Renal pelvis (tissue), 12 donors: Measurements from ENCODE around the gene RRN3. TPM values are rescaled to one million over a fixed set of nuclear protein-coding genes. Genes with fewer than 3 reads are reported as not detected.
"Not testable (repeated sequence)": the region's sequence is repeated elsewhere in the genome, so short reads cannot be mapped to it uniquely, and the experiment has no call there.

Experiments used
- DNase-seq: peaks from one replicate; pipeline ENCODE4 v3.0.0-alpha.2; 2013
- long read RNA-seq, 16 experiments: transcript quantifications; one replicate each; lab custom pipeline, GENCODE V29; 2026
- polyA plus RNA-seq, 3 donors: library from polyadenylated mRNA; unstranded; fragments of 120-200 nt; gene quantifications; one replicate each; pipeline ENCODE4 v1.2.1, GENCODE V29; 2013; ENCODE audit not compliant: insufficient read length in 3 of 3

RRN3 gene, protein sequence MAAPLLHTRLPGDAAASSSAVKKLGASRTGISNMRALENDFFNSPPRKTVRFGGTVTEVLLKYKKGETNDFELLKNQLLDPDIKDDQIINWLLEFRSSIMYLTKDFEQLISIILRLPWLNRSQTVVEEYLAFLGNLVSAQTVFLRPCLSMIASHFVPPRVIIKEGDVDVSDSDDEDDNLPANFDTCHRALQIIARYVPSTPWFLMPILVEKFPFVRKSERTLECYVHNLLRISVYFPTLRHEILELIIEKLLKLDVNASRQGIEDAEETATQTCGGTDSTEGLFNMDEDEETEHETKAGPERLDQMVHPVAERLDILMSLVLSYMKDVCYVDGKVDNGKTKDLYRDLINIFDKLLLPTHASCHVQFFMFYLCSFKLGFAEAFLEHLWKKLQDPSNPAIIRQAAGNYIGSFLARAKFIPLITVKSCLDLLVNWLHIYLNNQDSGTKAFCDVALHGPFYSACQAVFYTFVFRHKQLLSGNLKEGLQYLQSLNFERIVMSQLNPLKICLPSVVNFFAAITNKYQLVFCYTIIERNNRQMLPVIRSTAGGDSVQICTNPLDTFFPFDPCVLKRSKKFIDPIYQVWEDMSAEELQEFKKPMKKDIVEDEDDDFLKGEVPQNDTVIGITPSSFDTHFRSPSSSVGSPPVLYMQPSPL
- 10 to 100 TPM; 37.0 to 47.2 (median 42.3) TPM for polyA plus RNA-seq
- long read RNA-seq, donor 1, transcript RRN3-201 (18 exons, 3,762 nt): major isoform, 9 of 34 reads
- long read RNA-seq, donor 1, partial matches to known transcripts: 16 of 34 reads
- long read RNA-seq, donor 1, other reads (novel, unspliced or antisense): 9 of 34 reads
- long read RNA-seq, donor 2, transcript RRN3-201 (18 exons, 3,762 nt): major isoform, 8 of 47 reads
- long read RNA-seq, donor 2, partial matches to known transcripts: 18 of 47 reads
- long read RNA-seq, donor 2, other reads (novel, unspliced or antisense): 19 of 47 reads
- long read RNA-seq, donor 3, partial matches to known transcripts: 0 of 6 reads
- long read RNA-seq, donor 3, other reads (novel, unspliced or antisense): 0 of 6 reads
- long read RNA-seq, donor 4, partial matches to known transcripts: 0 of 4 reads
- long read RNA-seq, donor 4, other reads (novel, unspliced or antisense): 0 of 4 reads
- long read RNA-seq, donor 5, partial matches to known transcripts: 0 of 5 reads
- long read RNA-seq, donor 5, other reads (novel, unspliced or antisense): 0 of 5 reads
- long read RNA-seq, donor 6, partial matches to known transcripts: 123 of 151 reads
- long read RNA-seq, donor 6, other reads (novel, unspliced or antisense): 21 of 151 reads
- long read RNA-seq, donor 7, transcript RRN3-201 (18 exons, 3,762 nt): major isoform, 9 of 9 reads
- long read RNA-seq, donor 7, partial matches to known transcripts: 0 of 9 reads
- long read RNA-seq, donor 7, other reads (novel, unspliced or antisense): 0 of 9 reads
- long read RNA-seq, donor 8, partial matches to known transcripts: 0 of 5 reads
- long read RNA-seq, donor 8, other reads (novel, unspliced or antisense): 0 of 5 reads
- long read RNA-seq, donor 9, transcript RRN3-201 (18 exons, 3,762 nt): major isoform, 7 of 8 reads
- long read RNA-seq, donor 9, partial matches to known transcripts: 0 of 8 reads
- long read RNA-seq, donor 9, other reads (novel, unspliced or antisense): 0 of 8 reads
- long read RNA-seq, donor 10, partial matches to known transcripts: 0 of 3 reads
- long read RNA-seq, donor 10, other reads (novel, unspliced or antisense): 0 of 3 reads
- long read RNA-seq, donor 11, partial matches to known transcripts: 0 of 6 reads
- long read RNA-seq, donor 11, other reads (novel, unspliced or antisense): 0 of 6 reads
- long read RNA-seq, donor 12, transcript RRN3-203 (17 exons, 2,198 nt): minor isoform, 5 of 22 reads
- long read RNA-seq, donor 12, transcript RRN3-201 (18 exons, 3,762 nt): major isoform, 7 of 22 reads
- long read RNA-seq, donor 12, partial matches to known transcripts: 7 of 22 reads
- long read RNA-seq, donor 12, other reads (novel, unspliced or antisense): 0 of 22 reads
- long read RNA-seq, donor 13, partial matches to known transcripts: 7 of 7 reads
- long read RNA-seq, donor 13, other reads (novel, unspliced or antisense): 0 of 7 reads
- long read RNA-seq, donor 14: 0 reads
- long read RNA-seq, donor 15: 0 reads
- long read RNA-seq, donor 16, partial matches to known transcripts: 0 of 5 reads
- long read RNA-seq, donor 16, other reads (novel, unspliced or antisense): 0 of 5 reads

DNA sequence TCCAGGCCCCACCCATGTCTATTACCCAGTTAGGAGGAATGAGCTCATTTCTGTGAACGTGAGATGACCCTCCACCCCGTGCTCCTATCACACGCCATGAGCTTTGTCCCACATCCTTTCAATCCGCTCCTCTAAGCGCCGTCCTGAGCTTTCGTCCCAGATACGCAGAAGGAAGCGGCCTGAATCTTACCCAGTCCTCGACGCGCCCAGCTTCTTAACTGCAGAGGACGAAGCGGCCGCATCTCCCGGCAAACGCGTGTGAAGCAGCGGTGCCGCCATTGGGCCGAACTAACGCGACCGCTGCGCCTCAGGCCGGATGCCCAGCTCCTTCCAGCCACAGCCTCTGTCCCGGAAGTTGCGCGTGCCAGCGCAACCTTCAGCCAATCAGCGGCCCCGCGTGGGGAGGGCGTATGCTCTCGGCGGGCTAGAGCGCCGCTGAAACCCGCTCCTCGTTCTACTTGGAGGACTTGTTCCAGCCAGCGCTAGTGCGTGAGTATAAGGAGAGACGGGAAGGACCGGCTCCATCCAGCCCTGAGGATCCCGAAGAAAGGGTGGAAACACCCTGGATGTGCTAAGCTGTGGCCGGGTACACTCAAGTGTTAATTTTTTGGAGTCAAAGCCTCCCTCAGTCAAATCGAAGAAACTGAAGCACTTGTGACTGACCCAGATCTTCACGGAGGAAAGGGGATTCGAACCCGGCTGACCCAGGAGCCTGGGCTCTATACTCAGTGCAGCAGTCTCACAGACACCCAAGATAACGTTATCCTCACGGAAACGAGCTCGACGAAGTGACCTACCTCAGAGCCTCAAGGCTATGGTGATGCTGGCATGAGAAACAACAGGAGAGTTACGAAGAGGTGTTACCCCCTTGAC lies at the start of gene RRN3:
TSS of gene RRN3 (minus strand) at position 318 of the 873 bp plus-strand sequence. CDS start at position 279, 39 bp downstream.
- peak; percentile 90 for DNase-seq

DNA sequence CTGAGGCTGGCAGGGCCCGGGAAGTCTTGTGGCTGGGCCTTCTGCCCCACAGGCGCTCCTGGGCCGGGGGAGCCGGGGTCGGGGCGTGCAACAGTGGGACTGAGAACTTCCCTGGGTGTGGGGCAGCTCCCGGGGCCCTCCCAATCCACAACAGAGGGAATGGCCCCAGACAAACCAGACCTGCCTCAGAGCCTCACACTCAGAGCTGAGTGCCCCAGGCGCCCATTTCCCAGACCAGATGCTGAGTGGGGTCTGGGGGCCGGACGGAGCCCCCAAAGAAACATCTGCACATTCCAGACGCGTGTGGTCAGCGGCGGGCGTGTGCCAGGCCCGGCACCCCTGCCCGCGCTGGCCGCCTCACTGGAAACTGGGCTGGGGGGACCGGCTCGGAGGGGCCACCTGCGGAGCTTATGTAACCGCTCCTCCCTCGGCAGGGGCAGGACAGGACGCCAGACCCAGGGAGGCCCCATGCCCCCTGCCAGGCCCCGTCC lies 49.6 kb upstream of the RRN3 start:
- DNase-seq: not testable (repeated sequence)

DNA sequence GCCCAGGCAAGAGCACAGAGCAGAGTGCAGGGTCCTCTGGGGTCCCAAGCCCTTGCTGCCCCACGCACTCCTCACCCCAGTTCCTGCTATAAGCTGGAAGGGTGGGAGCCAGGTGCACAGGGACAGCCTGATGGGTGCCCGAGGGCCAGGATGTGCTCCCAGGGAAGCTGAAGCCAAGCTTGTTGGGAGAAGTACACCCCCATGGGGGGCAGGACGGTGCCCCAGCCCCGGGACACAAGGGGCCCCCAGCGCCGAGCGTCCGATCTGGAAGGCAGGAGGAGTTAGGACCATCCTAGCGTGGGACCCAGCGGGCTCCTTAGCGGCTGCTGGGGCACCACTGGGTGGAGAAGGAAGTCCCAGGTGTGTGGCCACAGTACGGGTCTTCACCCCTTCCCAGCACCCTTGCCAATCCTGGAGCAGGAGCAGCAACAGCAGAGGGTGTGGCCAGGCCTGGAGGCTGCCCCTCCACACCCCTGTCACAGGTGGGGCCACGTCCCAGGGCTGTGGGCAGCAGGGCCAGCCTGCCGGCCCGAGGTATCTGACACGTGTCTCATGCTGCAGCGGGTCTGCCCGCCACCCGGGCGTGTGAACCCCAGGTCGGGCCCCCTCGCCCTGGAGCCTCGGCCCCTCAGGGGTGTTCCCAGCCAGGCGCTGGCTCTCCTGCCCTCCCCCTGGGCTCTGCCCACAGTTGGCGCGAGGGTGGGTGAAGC lies 49.0 kb upstream of the RRN3 start:
- not testable (repeated sequence) for DNase-seq

DNA sequence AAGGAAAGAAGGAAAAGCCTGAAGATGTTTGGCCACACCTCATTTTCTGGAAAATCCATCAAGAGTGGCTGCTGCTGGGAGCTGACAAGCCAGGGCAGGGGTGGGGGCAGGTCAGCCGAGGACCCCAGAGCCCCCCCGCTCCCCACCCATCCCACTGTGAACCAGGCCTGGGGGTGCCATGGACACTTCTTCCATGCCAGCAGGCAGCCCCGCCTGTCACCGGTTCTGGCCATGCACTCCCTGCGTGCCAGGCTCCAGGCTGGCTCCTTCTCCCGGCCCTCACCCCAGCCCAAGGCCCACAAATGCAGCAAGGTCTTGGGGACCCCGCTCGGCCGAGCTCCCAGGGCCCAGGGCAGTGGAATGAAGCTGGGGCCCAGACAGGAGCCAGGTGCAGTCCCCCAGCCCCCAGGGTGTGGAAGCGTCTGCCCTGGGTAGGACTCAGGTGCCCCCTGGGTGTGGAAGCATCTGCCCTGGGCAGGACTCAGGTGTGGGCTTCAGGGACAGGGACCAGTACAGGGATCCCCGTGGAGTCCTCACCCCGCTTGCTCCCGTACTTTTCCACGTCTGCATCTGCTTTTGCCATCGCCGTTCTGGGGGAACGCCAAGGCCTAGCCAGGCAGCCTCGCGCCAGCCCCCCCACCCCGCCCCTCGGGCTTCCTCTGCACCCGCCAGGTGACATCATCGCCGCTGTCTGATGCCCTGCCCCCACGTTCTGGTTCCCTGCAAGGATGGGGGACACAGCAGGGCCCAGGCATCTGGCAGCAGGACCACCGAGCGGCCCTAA lies 48.2 kb upstream of the RRN3 start:
- DNase-seq: not testable (repeated sequence)

DNA sequence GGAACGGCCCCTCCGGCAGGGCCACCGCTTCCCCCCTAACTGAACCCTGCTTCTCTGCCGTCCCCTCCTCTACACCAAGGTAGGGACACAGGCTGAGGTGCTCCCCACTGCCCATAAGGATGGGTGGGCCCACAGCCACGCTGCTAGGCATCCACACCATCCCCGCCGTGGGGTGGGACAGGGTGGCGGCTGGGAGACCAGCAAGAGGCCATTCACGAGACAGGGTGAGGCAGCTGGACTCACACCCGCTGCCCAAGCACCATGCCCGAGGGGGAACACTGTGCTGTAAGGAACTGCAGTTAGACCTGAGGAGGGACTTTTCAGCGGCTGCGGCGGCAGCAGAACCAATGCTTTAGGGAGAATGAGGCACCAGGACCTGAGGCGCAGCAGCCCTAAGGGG lies 47.5 kb upstream of the RRN3 start:
- DNase-seq: no peak

DNA sequence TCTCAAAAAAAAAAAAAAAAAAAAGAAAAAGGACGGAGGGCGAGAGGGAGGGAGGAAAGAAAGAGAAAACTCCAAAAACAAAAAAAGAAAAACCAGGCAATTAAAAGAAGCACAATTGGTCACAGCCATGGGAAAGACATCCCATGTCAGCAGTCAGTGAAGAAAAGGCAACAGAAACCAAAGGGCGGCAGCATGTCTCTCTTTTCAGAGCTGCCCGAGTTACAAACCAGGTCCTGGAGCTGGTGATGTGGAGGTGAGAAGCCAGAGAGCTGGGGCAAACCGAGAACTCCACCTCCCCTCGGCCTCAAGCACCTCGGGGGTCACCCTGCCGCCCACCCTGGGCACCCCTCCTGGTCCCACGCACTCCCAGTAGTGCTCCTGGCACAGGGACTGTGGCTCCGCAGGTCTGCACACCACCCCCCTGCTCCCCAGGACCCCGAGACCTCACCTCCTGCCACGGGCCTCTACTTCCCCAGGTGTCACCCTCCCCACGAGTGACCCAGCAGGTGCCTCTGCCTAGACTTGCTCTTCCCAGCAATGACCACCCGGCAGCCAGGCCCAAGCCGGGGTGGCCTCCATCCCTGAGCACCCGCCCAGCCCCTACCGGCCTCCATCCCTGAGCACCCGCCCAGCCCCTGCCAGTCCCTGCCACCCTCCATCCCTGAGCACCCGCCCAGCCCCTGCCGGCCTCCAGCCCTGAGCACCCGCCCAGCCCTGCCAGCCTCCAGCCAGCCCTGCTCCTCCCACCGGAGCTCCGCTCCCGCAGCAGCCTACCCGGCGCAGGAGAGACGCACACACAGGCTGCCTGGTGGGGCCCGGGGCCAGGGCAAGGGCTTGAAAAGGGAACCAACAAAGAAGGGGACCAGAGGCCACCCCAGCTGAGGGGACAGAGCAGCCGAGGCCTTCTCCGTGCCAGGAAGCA lies 46.6 kb upstream of the RRN3 start:
- not testable (repeated sequence) for DNase-seq

DNA sequence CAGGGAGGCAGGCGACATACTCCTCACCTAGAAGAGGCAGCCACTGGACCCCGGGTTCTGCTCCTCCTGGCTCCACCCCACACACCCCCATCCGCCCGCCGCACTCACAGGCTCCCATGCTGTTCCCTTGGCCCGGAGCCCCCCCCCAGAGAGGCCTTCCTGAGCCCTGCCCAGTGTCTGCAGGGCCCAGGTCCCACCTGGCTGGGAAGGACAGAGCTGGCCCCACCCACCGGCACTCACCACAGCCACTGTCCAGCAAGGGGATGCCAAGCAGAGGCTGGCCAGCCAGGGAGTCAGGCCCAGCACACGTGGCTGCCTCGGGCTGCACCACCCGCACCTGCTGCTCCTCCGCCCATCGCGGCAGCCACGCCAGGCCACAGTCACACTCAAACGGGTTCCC lies 43.4 kb upstream of the RRN3 start:
- DNase-seq: not testable (repeated sequence)

DNA sequence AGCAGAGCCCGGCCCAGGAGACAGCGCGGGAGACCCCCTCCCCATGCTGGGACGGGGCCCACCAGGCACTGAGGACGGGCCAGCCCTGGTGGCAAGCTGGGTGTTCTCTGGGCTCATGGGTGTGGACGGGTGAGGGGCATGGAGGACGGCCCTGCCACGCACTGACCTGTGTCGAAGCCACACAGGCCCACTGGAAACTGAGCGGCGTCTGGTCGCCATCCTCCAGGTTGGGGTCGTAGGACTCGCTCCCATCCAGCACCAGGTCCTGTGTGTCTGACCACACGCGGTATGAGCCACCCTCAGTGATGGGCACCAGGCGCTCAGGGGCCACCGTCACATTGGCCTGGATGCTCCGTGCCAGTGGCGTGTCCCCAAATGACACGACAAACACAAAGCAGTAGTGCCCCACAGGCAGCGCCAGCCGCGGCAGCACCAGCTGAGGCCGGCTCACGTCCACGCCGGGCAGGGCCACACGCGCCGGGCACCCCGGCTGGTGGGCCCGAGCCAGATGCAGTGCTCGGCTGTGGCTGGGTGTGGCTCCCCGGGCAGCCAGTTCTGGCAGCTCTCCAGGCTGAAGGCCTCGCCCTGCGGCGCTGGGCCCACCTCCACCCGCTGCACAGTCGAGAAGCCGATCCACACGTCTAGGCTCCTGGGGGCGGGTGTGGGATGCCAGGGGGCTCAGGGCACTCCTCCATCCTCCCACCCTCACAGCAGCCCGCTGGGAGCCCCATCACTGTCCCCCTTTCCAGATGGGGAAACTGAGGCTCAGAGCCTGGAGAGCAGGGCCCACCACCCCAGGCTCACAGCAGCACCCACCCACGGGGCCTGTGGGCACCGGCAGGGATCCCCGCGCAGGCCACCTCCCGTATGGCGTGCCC lies 41.6 kb upstream of the RRN3 start:
- DNase-seq: not testable (repeated sequence)

DNA sequence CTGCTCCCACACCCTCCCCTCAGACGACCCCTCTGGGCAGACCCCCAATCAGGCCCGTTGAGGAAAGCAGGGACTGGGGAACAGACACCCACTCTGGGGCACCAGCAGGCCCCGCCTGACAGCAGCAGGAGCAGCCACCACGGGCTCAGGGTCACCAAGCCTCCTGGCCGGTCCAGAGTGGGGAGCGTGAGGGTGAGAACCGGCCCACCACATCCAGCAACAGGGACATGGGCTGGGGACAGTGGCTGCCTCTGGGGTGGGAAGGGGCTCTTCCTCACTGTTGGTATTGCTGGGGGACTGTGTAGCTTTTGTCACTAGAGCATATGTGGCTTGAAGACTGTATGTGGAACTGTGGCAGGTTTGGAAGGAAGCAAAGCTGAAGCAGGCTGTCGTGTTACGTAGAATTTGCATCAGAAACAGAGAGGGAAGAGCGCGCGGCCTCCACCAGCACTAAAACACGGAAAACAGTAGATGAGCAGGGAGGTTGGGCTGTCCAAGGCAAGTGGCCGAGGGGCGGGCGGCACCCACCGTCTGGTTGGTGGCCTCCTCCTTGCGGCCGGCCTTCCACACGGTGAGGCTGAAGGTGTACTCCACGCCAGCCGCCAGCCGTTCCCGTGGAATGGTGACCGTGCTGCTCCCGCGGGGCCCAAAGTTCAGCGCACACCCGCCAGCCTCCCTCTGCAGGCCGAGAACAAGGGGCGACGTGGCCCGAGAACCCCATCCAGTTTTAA lies 40.8 kb upstream of the RRN3 start:
- DNase-seq: not testable (repeated sequence)

DNA sequence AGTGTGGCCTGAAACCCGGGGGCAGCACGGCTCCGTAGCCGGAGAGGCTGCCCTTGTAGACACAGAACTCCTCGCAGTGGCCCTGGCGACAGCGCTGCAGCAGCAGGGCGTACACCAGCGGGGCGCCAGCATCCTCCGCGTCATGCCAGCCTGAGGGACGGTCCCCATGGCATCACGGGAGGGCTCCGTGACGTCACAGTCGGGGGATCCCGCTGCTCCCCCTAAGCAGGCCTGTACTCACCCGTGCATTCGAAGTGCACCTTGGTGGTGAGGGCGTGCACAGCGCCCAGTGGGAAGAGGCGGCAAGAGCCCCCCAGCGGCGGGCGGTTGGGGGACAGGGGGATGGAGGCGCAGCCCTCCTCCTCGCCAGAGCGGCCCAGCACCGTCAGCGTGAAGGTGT lies 39.5 kb upstream of the RRN3 start:
- not testable (repeated sequence) for DNase-seq

DNA sequence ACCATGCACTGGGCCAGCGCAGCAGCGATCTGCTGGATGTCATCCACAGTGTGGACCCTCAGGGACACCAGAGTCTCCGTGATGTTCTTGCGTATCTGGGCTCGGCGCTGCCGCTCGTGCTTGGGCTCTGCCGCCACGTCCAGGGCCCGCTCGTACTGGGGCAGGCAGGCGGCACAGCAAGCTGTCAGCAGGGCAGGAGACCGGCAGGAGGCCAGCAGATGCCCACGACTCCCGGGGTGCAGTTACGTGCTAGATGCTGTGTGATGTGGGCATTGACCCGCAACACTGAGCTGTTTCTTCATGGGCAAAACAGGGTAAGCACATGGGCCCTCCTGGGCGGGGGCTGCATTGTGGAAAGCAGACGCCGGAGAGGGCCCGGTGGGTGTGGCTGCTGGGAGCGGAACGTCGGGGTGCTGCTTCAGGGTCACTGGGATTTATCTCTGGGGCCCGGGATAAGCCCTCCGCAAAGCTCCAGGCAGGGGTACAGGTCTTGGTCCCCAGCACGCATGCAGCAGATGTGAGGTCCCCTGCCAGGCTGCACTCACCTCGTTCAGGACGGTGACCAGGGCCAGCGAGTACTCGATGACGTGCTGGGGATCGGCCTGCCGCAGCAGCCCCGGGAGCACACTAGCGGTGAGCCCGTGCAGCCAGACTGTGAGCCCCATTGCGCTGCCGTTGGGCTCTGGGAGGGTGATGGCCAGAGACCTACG lies 38.8 kb upstream of the RRN3 start:
- DNase-seq: not testable (repeated sequence)

DNA sequence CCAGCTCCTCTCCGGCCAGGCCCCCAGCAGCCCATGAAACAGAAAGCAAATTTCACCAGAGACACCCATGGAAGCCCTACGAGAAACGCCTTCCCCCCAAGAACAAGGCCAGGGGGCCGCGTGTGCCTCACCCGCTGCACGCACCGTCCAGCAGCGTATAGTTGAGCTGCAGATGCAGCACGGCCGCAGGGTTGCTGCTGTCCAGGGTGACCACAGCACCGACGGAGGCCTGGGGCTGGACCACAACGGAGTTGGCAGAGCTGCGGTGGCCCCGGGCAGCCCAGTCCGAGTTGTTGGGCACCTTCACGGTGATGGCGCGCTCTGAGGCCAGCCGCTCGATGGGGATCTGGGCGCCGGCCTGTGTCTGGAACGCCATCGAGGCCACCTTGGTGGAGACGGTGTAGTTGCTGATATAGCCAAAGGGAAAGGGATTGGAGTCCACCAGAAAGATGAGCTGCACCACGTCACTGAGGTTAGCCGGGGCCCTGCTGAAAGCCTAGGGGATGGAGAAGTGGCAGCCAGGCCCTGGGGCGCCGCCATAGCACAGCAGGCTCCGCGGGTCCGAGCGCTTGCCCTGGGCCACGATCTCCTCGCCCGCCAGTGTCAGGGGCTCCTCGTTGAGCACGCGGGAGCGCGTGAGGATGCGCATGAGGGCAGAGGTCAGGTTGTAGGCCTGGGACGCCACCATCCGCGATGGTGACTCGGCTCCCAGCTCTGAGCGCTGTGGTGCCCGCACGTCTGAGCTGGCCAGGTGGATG lies 37.0 kb upstream of the RRN3 start:
- DNase-seq: not testable (repeated sequence)
